Gastrocnemius medialis (tissue), 4 donors: ENCODE data around the gene PYGB.

Source experiments
- CTCF ChIP-seq, 5 experiments: fragments of 450-650 bp in 3 of 5; fragments of 200-600 bp in 2 of 5; sonication (generic) in 2 of 5; IDR thresholded peaks in 4 of 5; conservative IDR thresholded peaks in 1 of 5; 1 replicate in 4 of 5; 2 replicates in 1 of 5; pipeline ENCODE4 v1.5.1; 2016 to 2019; ENCODE audit warnings: antibody characterized with exemption in 5 of 5, mild to moderate bottlenecking in 3 of 5, moderate library complexity in 3 of 5
- POLR2A ChIP-seq, 2 donors: fragments of 450-650 bp; IDR thresholded peaks; one replicate each; pipeline ENCODE4 v1.6.1; 2017; ENCODE audit warnings: antibody characterized with exemption in 2 of 2, mild to moderate bottlenecking in 2 of 2, moderate library complexity in 2 of 2

GRCh38 chr20:25214426-25214790 lies 33.5 kb upstream of the PYGB start:
- no peak for TF ChIP-seq POLR2A (IDR thresholded peaks at IDR 0.05)
- no peak for TF ChIP-seq CTCF (IDR thresholded peaks at IDR 0.05 in 4 of 5, conservative IDR thresholded peaks at IDR 0.05 in 1 of 5)
